Measurements from ENCODE around the gene CCDC102A. TPM values are rescaled to one million over a fixed set of nuclear protein-coding genes. Genes with fewer than 3 reads are reported as not detected.

Gene CCDC102A
- total RNA-seq, 6 donors from 2014 or later = 8.2 to 41.9 (median 16.5) TPM

- Histone ChIP-seq H3K27ac (no peak overlapping the region), H3K4me1 (peaks cover 15 to 34% (median 19%) of the 10 kb centered on the region in 4 donors), H3K9me3 (no peaks in the 10 kb centered on the region), H3K27me3 (no peaks in the 10 kb centered on the region), H3K4me3 (no peak overlapping the region), H3K36me3 (peaks cover 0 to 5% (median 0%) of the 10 kb centered on the region in 4 donors)
- DNase-seq (no peak), ATAC-seq (ENCODE audit: low FRiP score in 2 of 2) (no peak)
- TF ChIP-seq POLR2A (IDR thresholded peaks at IDR 0.05) = no peak
- TF ChIP-seq CTCF (IDR thresholded peaks at IDR 0.05) = no peak
- no peak for TF ChIP-seq POLR2AphosphoS5 (IDR thresholded peaks at IDR 0.05)
- TF ChIP-seq EP300 (IDR thresholded peaks at IDR 0.05) = no peak
- WGBS, 2 donors = 90 to 94% methylated on average over 3 to 4 of the region's 4 CpGs
Observed at GRCh38 chr16:57527027-57527426, 9.3 kb downstream of the CCDC102A start.

- Histone ChIP-seq H3K36me3 (peaks cover 0 to 5% (median 0%) of the 10 kb centered on the region in 4 donors), H3K27ac (no peak overlapping the region), H3K4me3 (no peak overlapping the region), H3K27me3 (no peaks in the 10 kb centered on the region), H3K4me1 (peaks cover 15 to 32% (median 19%) of the 10 kb centered on the region in 4 donors), H3K9me3 (no peaks in the 10 kb centered on the region)
- DNase-seq (no peak), ATAC-seq (ENCODE audit: low FRiP score in 2 of 2) (no peak)
- TF ChIP-seq POLR2A (IDR thresholded peaks at IDR 0.05) = no peak
- no peak for TF ChIP-seq CTCF (IDR thresholded peaks at IDR 0.05)
- TF ChIP-seq EP300 (IDR thresholded peaks at IDR 0.05) = no peak
- TF ChIP-seq POLR2AphosphoS5 (IDR thresholded peaks at IDR 0.05) = no peak
- WGBS, 2 donors = 64 to 94% methylated on average over 6 of the region's 6 CpGs
Observed at GRCh38 chr16:57526498-57526897, 9.9 kb downstream of the CCDC102A start.

- 79 to 90% methylated on average over 18 of the region's 18 CpGs for WGBS, 2 donors
- no peak for DNase-seq
- Histone ChIP-seq H3K27me3 (no peaks in the 10 kb centered on the region), H3K36me3 (peaks cover 0 to 5% (median 0%) of the 10 kb centered on the region in 4 donors), H3K27ac (no peak overlapping the region), H3K9me3 (no peaks in the 10 kb centered on the region), H3K4me1 (peaks cover 15 to 25% (median 17%) of the 10 kb centered on the region in 4 donors), H3K4me3 (no peak overlapping the region)
- TF ChIP-seq POLR2A (IDR thresholded peaks at IDR 0.05) (no peak), EP300 (IDR thresholded peaks at IDR 0.05) (no peak), CTCF (IDR thresholded peaks at IDR 0.05) (no peak), POLR2AphosphoS5 (IDR thresholded peaks at IDR 0.05) (no peak)
- ATAC-seq (ENCODE audit: low FRiP score in 2 of 2) = no peak
Observed at GRCh38 chr16:57525761-57526160, 10.6 kb downstream of the CCDC102A start.

- Histone ChIP-seq H3K36me3 (peaks cover 0 to 12% (median 6%) of the 10 kb centered on the region in 4 donors), H3K9me3 (no peaks in the 10 kb centered on the region), H3K4me1 (peaks cover 0 to 14% (median 0%) of the 10 kb centered on the region in 4 donors), H3K27ac (no peak overlapping the region), H3K4me3 (no peak overlapping the region), H3K27me3 (no peaks in the 10 kb centered on the region)
- TF ChIP-seq EP300 (IDR thresholded peaks at IDR 0.05) (no peak), POLR2AphosphoS5 (IDR thresholded peaks at IDR 0.05) (no peak), POLR2A (IDR thresholded peaks at IDR 0.05) (no peak), CTCF (IDR thresholded peaks at IDR 0.05) (no peak)
- DNase-seq = no peak
- 85 to 90% methylated on average over 8 of the region's 8 CpGs for WGBS, 2 donors
- ATAC-seq (ENCODE audit: low FRiP score in 2 of 2) = no peak
Observed at GRCh38 chr16:57522960-57523359, 13.4 kb downstream of the CCDC102A start.

GRCh38 chr16:57519796-57520360, 16.5 kb downstream of the CCDC102A start:
- Histone ChIP-seq H3K9me3 (no peaks in the 10 kb centered on the region), H3K27me3 (no peaks in the 10 kb centered on the region), H3K4me3 (no peak overlapping the region), H3K36me3 (peaks cover 0 to 17% (median 10%) of the 10 kb centered on the region in 4 donors), H3K27ac (no peak overlapping the region), H3K4me1 (peaks cover 4 to 11% (median 4%) of the 10 kb centered on the region in 4 donors)
- no peak for TF ChIP-seq POLR2A (IDR thresholded peaks at IDR 0.05)
- no peak for TF ChIP-seq EP300 (IDR thresholded peaks at IDR 0.05)
- peak; percentile 88 to 96 (median 92) for TF ChIP-seq CTCF (IDR thresholded peaks at IDR 0.05)
- WGBS, 2 donors = 29 to 36% methylated on average over 10 of the region's 10 CpGs
- ATAC-seq (ENCODE audit: low FRiP score in 2 of 2) (peak; percentile 56 to 90), DNase-seq (peak; percentile 77 to 92)

All from upper lobe of left lung (tissue), 6 donors.